Lower leg skin (tissue), 3 donors: ENCODE results near the gene AMZ2.

Experiments used
- CTCF ChIP-seq, 3 donors: fragments of 450-650 bp; IDR thresholded peaks; one replicate each; pipeline ENCODE4 v1.5.1; 2016; ENCODE audit warnings: antibody characterized with exemption in 3 of 3, mild to moderate bottlenecking in 3 of 3, moderate library complexity in 2 of 3
- POLR2A ChIP-seq, 2 donors: fragments of 450-650 bp; IDR thresholded peaks; one replicate each; pipeline ENCODE4 v1.6.1; 2016 to 2017; ENCODE audit warnings: antibody characterized with exemption in 2 of 2, mild to moderate bottlenecking in 1 of 2, moderate library complexity in 1 of 2

GRCh38 chr17:68260051-68260762 lies 12.4 kb downstream of the AMZ2 start:
- TF ChIP-seq POLR2A (IDR thresholded peaks at IDR 0.05) (no peak), CTCF (IDR thresholded peaks at IDR 0.05) (no peak)
